Dermis blood vessel endothelial cell (primary cell): Measurements from ENCODE around the gene NXPH2. TPM values are rescaled to one million over a fixed set of nuclear protein-coding genes. Genes with fewer than 3 reads are reported as not detected.

Experiments
- DNase-seq: peaks from one replicate; pipeline ENCODE4 v3.0.0; 2010
- total RNA-seq: library from RNA; depleted of rRNA; stranded (reverse); fragments of >200 nt; gene quantifications from 2 replicates; pipeline ENCODE4 v1.2.3, GENCODE V29; 2014

The NXPH2 gene
- total RNA-seq, 1 donor from 2014 or later, result not detected

DNA sequence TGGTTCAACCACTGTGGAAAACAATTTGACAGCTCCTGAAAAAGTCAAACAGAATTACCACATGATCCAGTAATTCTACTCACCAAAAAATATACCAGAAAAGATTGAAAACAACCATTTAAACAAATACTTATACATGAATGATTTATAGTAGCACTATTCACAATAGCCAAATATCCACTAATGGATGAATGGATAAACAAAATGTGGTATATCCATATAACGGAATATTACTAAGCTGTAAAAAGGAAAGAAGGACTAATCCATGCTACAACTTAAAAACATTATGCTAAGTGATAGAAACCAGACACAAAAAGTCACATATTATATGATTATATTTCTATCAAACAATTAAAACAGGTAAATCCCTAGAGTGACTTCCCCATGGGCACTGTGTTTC lies 147.1 kb downstream of the NXPH2 start:
- DNase-seq, result no peak

DNA sequence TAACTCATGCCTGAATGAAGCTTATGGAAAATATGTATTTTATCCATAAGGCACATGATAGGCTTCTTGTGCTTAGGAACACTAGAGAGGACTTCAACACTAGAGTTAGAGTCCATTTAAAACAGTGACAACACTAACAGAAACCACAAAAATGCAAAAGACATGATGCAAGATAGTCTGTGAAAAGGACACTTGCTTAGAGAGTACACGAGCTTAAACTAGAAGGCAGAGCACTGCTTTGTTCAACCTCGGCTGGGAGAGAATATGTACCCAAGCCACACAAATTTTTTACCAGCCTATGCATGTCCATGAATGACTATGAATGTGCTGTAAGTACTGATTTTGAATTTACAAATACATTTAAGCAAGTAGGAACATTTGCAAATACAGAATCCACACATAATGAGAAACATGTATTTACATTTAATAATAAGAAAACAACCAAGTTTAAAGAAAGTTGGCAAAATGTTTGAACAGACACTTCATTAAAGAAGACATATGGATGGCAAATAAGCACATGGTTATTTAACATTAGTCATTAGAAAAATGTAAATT lies 148.0 kb downstream of the NXPH2 start:
- DNase-seq, result no peak

DNA sequence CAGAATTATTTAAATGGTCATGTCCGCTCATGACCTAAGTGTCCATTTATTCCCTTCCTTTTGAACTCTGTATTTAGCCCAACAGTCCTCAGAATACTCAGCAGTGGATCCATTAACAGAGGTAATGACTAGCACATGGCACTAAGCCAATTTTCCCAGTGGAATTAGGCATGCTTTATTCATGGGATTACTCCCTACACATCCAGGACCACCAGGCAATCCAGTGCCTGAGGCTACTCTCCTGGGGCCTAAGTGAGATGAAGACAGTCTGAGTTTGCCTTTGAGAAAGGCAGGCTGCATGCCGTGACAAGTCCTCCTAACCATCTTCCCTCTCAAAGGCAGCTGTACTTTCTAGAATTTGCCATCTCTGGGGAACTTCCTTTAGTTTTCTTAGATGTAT lies 150.0 kb downstream of the NXPH2 start:
- no peak for DNase-seq

DNA sequence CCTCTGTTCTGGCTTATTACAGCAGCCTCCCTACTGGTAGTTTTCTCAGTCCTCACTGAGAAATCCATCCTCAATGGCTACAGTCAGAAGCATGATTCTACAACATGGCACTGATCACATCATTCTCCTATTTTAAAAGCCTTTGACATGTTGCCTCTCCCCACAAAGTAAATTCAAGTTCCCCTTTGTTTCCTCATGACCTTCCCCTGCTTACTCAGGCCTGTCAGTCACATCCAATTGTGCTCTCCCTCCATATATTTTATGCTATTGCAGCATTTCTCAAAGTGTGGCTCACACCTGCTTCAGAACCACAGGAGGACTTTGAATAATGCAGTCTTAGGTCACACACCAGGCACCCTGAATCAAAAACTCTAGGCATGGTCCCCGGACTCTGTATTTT lies 154.0 kb downstream of the NXPH2 start:
- DNase-seq, result no peak

DNA sequence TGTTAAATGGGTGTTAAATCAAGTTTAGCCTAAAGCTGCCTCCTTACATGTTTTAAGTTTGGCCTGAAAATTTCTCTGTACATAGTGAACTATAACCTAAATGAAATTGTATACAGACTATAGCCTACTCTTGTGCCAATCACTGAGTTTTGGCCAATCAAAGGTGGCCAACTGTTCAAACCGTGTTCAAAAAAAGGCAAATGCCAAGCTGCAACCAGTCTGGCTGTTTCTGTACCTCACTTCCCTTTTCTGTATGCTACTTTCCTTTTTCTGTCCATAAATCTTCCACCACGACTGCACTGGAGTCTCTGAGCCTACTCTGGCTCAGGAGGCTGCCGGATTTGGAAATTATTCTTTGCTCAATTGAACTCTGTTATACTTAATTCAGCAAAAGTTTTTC lies 157.6 kb downstream of the NXPH2 start:
- no peak for DNase-seq

DNA sequence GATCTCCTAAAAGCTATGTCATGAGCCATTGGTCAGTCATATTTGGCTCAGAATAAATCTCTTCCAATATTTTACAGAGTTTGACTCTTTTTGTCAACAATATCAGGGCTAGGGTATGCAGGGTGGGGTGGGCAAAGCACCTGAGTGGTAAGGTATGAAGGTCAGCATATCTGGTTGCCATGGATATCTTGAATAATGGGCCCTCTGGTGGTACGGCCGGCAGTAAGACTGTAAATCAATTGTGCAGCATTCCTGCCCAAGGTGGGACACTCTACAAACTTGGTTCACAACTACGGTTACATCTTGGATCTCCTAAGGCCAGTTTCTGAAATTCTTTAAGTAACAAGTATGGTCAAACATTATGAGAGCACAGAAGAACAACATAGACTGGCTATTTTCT lies 159.1 kb downstream of the NXPH2 start:
- no peak for DNase-seq

DNA sequence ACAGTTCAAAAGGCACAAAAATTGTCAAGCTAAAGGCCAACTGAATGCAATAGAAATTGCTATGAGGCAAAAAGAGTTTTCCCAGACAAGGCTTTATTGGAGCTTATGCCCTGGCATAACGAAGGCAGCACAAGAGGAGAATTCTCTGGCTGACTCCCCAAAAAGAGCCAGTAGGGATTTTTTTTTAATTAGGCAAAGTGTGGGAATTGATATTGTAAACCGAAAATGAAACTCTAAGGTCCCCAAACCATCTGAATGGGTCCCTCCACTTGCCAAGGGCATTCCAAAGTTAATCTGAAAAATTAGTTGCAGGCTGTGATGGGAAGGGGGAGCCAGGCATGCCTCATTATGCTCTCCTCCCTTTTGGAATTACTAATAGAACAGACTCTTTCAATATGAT lies 159.8 kb downstream of the NXPH2 start:
- DNase-seq, result no peak
